NOMO-1 treated with dmso at 0.1 percent for 144 hours (cell line): ENCODE measurements around the gene UCKL1.
"Not testable (repeated sequence)": the region's sequence is repeated elsewhere in the genome, so short reads cannot be mapped to it uniquely, and the experiment has no call there.

ENCODE experiments used
- DNase-seq: peaks from one replicate; lab custom pipeline; 2025; ENCODE audit not compliant: unreplicated experiment; lab: John Stamatoyannopoulos, UW

The UCKL1 gene

DNA sequence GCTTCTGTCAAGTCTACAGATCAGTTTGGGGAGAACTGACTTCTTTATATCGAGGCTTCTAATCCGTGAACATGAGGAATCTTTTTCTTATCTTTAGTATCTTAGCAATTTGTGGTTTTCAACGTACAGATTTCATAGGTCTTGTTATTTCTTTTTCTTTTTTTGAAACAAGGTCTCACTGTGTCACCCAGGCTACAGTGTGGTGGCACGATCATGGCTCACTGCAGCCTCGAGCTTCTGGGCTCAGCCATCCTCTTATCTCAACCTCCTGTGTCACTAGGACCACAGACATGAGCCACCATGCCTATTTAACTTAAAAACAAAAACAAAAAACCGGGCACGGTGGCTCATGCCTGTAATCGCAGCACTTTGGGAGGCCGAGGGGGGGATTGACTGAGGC is 32.0 kb downstream of the UCKL1 start:
- no peak for DNase-seq

GRCh38 chr20:63923651-63924050 is 32.6 kb downstream of the UCKL1 start:
- no peak for DNase-seq

- DNase-seq: no peak
Observed at GRCh38 chr20:63920226-63920625, 36.0 kb downstream of the UCKL1 start.

- no peak for DNase-seq
Observed at GRCh38 chr20:63919130-63919529, 37.1 kb downstream of the UCKL1 start.

- DNase-seq: no peak
Observed at GRCh38 chr20:63917811-63918210, 38.4 kb downstream of the UCKL1 start.

GRCh38 chr20:63916371-63916939 is 39.8 kb downstream of the UCKL1 start:
- DNase-seq: not testable (repeated sequence)

DNA sequence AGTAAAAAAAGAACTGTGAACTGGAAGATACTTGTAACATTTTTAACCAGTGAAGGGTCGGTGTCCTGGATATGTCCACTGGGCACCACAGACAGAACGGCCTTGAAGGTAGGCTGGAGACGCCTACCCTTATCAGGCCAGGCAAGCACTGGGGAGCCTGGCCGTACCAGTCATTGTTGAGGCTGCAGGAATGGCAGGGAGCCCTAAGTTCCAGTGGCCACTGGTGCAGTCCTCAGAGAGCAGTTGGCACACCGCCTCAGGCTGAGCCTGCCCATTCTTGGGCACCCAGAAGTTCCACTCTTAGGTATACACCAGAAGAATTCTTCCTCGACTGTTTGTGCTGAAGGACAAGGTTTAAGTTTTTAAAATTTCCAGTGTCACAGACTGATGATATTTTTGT is 40.7 kb downstream of the UCKL1 start:
- no peak for DNase-seq

DNA sequence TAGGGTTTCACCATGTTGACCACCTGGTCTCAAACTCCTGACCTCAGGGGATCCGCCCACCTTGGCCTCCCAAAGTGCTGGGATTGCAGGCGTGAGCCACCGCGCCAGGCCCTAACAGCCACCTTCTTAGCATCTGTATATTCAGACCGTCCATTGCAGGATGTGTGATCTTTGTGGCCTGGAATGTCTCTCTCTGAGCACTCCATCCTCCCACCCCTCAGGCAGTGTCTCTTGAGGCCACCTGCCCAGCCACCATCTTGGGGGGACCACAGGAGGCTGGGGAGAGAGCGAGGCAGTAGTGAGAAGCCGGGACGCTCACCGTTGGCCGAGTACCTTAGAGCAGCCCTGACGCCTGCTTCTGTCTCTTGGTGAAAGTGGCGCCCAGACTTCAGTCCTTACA is 42.4 kb downstream of the UCKL1 start:
- no peak for DNase-seq

DNA sequence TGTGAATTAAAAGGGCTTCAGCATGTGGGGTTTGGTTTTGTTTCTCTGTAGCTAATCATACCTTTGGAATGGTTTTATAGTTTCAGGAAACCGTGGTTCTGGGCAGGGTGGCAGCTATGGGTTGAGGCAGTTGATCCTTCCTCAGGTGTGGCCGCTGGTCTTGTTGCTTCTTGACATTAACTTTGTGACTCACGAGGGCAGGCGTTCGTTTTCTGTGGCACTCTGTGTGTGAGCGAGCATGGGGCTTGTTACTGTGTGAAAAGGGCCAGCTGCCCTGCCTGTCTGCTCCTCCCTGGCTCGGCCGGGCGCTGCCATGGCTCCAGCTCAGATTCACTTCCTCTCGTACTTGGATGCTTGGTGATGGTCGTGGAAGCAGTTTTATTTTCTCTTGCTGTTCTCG is 45.0 kb downstream of the UCKL1 start:
- peak; percentile 49 for DNase-seq

- no peak for DNase-seq
Observed at GRCh38 chr20:63908008-63908682, 48.1 kb downstream of the UCKL1 start.

DNA sequence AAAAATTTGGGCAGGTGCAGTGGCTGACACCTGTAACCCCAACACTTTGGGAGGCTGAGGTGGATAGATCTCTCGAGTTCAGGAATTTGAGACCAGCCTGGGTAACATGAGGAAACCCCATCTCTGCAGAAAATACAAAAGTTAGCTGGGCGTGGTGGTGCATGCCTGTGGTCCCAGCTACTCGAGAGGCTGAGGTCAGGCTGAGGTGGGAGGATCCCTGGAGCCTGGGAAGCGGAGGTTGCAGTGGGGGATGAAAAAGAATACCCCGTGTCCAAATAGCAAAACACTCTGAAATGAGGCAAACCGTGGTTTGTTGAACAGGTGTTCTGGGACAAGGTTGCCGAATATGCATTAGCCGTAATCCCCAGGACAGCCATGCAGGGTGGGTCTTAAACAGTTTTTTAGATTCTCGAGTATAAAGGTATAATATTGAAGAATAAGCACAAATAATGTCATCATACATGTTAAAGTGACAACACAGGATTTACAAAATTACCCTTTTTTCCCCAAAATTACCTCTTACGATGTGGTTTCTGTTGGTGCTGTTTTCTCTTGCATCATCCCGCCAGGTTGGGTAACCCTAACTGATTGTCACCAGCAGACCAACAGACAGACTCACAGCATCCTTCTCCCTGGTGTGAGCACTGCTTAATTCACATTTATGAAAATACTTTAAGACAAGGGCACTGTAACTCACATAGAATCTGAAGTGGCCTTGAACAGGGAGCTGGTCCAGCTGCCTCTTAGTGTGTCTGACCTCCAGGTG is 52.2 kb downstream of the UCKL1 start:
- peak; percentile 70 for DNase-seq

GRCh38 chr20:63900413-63900812 is 55.8 kb downstream of the UCKL1 start:
- peak; percentile 62 for DNase-seq

- peak; percentile 62 for DNase-seq
Observed at GRCh38 chr20:63898882-63899558, 57.2 kb downstream of the UCKL1 start.

DNA sequence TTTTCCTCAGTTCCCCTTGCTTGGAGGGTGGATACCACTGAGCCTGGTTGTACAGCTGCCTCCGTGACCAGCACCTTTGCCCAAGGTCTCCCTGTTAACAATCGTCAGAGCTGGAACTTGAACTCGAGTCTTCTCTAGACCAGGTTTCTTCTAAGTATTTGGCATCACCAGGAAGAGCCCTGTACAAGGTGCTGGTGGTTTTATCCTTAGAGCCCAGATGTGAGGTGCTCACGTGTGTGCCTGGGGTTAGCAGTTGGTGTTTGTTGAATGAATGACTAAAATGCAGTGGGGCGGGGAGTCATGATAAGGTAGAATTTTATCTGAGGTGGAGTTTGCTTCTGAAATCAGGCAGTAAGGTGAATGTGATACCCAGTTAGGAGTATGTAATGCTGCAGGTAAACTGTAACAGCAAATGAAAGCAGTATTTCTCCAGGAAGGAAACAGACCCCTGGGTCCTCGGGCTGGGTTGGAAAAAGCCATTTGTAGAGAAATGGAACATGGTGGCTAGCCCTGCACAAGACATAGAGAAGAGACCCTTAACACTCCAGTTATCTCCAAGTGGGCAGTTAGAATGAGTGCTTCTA is 58.1 kb downstream of the UCKL1 start:
- no peak for DNase-seq

DNA sequence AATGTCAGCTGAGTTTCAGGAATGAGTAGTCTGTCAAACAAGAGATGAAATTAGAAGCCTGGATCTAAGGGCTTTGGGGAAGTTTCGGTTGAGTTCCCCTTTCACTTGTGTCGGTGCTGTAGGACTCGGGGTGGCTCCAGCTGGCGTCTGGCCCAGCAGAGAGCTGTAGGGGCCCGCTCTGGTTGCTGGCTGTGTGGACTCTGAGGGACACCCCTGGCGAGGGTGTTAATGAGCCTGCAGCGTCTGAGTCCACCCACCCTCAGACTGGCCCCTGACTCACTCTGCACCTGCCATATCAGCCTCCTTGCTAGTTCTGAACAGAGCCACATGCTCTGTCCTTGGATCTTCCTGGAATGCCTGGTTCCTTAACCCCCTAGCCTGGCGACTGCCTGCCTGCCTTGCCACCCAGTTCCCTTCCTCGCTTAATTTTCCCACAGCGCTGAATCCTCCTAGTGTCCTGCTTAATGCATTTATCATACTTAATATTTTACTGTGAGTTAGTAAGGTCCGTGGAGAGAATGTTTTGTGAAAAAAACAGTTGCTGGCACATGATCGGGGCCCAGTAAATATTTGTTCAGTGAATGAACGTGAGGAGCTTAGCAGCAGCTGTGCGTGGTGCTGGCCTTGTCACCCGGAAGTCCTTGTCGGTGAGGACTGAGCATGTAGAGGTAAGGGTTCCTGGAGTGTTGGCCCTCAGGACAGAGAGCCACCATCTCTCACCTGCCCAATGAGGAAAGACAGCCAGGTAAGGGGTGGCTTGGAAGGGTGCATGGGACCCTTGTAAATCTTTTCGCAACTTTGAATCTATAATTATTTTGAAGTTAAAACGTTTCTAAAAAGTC is 59.7 kb downstream of the UCKL1 start:
- DNase-seq: peak; percentile 39

DNA sequence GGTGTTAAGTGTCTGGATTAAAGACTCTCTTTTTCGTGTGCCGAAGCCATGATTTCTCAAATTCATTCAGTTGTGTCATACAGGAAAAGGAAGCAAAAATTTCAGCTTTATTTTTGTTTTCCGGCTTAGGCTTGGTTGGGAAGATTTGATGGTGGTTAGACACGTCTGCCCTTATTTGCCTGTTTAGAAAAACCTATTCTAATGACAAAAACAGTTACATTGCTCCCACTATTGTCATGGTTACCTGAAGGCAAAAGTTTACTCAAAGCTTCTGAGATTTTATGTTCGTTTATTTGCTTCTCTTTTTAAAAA is 60.3 kb downstream of the UCKL1 start:
- DNase-seq: no peak

GRCh38 chr20:63895202-63895951 is 60.8 kb downstream of the UCKL1 start:
- DNase-seq: no peak

- peak; percentile 83 for DNase-seq
Observed at GRCh38 chr20:63894358-63895201, 61.6 kb downstream of the UCKL1 start, which contains the start of gene DNAJC5. Gene DNAJC5, plus strand, starts transcription at chr20:63895126. Its CDS starts 33,220 bp downstream, at chr20:63928346.

GRCh38 chr20:63893999-63894357 is 62.2 kb downstream of the UCKL1 start:
- no peak for DNase-seq
